Tibial nerve (tissue), 4 donors: Measurements from ENCODE around the gene PCDH9.

Experiments
- CTCF ChIP-seq, 5 experiments: fragments of 200-600 bp in 3 of 5; fragments of 450-650 bp in 2 of 5; sonication (generic) in 3 of 5; IDR thresholded peaks; one replicate each; pipeline ENCODE4 v1.5.1; 2016 to 2019; ENCODE audit warnings: antibody characterized with exemption in 5 of 5, mild to moderate bottlenecking in 3 of 5, moderate library complexity in 2 of 5
- EP300 ChIP-seq, 2 donors: sonication (generic); formaldehyde crosslinking; IDR thresholded peaks; one replicate each; pipeline ENCODE4 v1.6.1; 2017; ENCODE audit warnings: antibody characterized with exemption in 2 of 2, mild to moderate bottlenecking in 1 of 2
- POLR2A ChIP-seq, 2 donors: fragments of 450-650 bp; IDR thresholded peaks; one replicate each; pipeline ENCODE4 v1.6.1; 2017; ENCODE audit warnings: antibody characterized with exemption in 2 of 2, mild to moderate bottlenecking in 2 of 2, moderate library complexity in 2 of 2

DNA sequence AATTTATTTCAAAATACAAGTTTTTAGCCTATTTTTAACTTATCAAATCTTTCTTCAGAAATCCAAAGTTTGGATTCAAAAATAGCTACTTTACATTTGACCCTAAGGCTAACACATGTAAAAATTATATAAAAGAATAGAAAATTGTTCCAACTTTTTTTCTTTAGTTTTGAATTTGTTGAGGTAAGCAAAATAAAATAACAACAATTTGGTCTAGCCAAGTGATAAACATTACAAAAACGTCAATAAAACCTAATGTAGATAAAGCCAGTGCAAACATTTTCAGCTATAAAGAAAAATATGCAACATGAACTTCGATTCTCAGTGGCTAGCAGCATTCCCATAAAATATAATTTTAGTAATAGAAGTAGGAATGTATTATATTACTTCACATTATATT lies 400.3 kb downstream of the PCDH9 start:
- no peak for TF ChIP-seq EP300 (IDR thresholded peaks at IDR 0.05)
- TF ChIP-seq CTCF (IDR thresholded peaks at IDR 0.05), result no peak
- TF ChIP-seq POLR2A (IDR thresholded peaks at IDR 0.05), result no peak
